ENCODE results near the gene CHCHD6.

CHCHD6 gene

DNA sequence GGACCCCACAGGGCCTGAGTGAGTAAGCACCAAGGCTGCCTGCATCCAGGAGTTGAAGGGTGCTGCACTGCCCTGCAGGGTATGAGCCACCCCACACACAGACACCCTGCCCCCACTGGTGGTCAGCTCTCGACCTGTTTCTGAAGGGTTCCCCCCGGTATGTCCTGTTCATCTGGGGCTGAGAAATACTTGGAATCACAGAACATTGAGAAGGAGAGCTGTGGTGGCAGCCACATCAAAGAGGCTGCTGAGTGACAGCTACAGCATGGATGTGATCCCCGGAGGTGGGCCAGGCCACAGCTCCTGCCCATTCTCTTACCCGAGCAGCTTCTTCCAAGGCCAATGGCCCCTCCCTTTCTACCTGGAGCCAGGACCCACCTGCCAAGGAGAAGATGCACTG is 212.5 kb downstream of the CHCHD6 start:
- TF ChIP-seq, protein P1, sequence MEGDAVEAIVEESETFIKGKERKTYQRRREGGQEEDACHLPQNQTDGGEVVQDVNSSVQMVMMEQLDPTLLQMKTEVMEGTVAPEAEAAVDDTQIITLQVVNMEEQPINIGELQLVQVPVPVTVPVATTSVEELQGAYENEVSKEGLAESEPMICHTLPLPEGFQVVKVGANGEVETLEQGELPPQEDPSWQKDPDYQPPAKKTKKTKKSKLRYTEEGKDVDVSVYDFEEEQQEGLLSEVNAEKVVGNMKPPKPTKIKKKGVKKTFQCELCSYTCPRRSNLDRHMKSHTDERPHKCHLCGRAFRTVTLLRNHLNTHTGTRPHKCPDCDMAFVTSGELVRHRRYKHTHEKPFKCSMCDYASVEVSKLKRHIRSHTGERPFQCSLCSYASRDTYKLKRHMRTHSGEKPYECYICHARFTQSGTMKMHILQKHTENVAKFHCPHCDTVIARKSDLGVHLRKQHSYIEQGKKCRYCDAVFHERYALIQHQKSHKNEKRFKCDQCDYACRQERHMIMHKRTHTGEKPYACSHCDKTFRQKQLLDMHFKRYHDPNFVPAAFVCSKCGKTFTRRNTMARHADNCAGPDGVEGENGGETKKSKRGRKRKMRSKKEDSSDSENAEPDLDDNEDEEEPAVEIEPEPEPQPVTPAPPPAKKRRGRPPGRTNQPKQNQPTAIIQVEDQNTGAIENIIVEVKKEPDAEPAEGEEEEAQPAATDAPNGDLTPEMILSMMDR (IDR thresholded peaks at IDR 0.05; ENCODE audit: extremely low read depth, missing control alignments): no peak
- no peak for DNase-seq (ENCODE audit: low spot score)

DNA sequence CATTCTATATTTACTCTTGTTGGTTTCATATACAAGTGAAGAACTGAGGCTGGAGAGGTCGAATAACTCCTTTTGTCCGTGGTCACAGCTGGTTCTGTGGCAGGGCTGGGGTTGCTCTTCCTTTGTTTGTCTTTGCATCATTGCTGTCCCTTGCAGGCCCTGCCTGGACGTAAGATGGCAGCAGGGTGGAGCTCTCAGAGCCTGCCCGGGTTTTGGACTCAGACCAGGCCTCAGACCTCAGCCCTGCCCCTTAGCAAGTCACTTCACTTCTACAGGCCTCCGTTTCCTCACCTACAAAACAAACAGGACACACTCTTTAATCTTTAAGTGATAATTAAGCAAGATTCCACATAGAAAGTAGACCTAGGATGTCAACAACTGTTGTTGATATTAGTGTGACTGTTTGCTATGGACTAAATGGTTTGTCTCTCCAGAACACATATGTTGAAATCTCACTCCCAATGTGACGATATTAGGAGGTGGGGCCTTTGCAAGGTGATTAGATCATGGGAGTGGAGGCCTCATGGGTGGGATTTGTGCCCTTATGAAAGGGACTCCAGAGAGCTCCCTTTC is 213.3 kb downstream of the CHCHD6 start:
- DNase-seq (ENCODE audit: low spot score): no peak
- TF ChIP-seq, protein P1 (IDR thresholded peaks at IDR 0.05; ENCODE audit: extremely low read depth, missing control alignments): no peak

DNA sequence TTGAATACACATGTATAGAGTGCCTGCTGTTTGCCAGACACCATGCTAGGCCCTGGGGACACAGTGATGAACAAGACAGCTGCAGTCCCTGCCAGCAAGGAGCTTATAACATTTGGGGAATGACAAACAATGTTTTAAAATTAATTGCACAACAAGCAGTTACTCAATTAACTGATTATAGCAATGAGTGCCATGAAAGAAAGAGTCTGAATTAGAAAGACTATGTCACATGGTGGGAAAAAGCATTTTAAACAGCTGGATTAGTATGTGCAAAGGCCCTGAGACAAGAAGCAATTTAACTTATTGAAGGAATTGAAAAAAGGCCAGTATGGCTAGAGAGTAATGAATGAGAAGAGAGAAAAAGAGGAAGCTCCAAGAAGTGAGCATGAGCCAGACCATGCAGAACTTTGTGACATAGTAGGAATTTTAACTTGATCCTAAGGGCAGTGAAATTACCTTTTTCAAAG is 214.3 kb downstream of the CHCHD6 start:
- DNase-seq (ENCODE audit: low spot score): no peak
- TF ChIP-seq, protein P1 (IDR thresholded peaks at IDR 0.05; ENCODE audit: extremely low read depth, missing control alignments): no peak

DNA sequence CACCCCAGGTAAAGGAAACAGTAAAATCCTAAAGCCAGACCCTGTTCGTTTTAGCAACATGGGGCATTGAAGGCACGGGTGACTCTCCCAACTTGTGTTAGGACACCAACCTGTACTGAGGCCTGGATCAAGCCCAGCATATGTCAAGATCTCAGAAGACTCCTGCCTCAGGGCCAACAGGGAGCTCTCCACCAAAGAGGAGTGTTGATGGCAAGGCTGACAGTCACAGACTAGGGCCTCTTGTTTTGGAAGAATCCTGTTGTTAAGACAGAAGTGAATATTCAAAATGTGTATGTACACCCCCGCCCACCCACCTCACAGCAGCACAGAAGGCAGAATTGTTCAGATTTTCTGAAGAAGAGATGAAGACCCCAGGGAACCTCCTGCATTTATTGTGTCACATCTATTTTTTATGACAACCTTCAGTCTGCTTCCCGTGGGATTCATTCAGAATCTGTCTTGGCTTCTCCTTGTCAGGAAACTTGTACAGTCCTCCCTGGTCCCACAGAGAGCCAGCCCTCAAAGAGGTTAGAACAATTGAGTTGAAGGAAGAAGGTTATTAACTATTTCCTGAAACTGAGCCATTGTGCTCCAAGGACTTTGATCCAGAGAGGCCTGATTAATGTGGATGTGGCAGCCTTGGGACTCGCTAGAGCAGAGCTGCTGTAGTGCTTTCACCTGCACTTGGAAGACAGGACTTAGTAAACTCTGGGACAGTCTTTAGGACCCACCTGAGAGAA is 217.2 kb downstream of the CHCHD6 start:
- TF ChIP-seq, protein P1 (IDR thresholded peaks at IDR 0.05; ENCODE audit: extremely low read depth, missing control alignments): no peak
- DNase-seq (ENCODE audit: low spot score): no peak

DNA sequence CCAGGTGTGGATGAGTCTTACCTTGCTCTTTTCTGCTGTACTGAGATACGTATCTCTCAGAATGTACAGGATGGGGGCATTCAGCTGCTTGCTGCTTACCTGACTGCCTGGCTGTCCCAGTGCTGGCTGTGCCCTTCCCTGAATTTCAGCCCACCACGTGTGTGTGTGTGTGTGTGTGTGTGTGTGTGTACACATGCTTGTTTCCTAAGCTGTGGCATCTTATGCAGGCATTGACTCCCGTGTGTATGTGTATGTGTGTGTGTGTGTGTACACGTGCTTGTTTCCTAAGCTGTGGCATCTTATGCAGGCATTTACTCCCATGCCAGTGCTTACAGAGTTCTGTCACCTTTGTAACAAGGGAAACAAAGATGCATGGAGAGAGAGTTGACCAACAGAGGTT is 218.4 kb downstream of the CHCHD6 start:
- no peak for DNase-seq (ENCODE audit: low spot score)
- TF ChIP-seq, protein P1 (IDR thresholded peaks at IDR 0.05; ENCODE audit: extremely low read depth, missing control alignments): no peak

DNA sequence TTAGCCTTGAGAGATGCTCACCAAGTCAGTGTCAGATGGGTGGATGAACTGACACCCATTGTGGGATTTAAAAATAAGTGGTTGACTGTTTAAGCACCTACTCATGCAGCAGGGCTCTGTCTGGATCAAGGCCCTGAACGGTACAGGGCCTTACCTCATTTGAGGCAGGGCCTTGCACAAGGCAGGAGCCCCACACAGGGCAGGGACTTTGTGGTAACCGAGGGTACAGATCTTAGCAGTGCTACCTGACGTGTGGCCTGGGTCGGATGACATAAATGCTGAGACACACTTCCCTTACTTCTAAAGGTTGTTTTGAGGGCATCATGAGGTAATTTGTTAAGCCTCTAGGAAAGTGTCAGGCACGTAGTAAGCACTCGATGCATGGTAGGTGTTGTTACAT is 219.4 kb downstream of the CHCHD6 start:
- DNase-seq (ENCODE audit: low spot score): no peak
- TF ChIP-seq, protein P1 (IDR thresholded peaks at IDR 0.05; ENCODE audit: extremely low read depth, missing control alignments): no peak

DNA sequence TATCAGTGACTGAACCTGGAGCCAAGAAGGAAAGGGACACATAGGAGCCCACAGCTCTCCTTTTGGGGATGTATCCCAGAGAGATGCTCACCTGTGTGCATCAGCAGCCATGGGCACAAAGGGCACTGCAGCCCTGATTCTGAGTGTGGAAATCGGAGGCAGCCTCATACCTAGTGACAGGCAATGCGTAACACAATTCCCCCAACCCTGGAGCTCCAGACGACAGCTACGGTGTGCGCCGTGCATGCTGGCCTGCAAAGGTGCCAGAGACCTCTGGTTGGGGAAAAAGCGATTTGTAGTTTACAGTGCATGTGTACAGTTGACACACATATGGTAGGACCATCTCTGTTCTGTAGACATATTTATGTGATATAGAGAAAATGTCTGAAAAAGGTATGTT is 219.9 kb downstream of the CHCHD6 start:
- TF ChIP-seq, protein P1 (IDR thresholded peaks at IDR 0.05; ENCODE audit: extremely low read depth, missing control alignments): no peak
- no peak for DNase-seq (ENCODE audit: low spot score)

Measured in GM20000 (cell line).